ENCODE results near the gene ZBTB16.

The ZBTB16 gene

GRCh38 chr11:114174712-114175495 is 115.4 kb downstream of the ZBTB16 start:
- in situ Hi-C loops (cut with MboI; ENCODE audit: low sequenced_read_pairs), result no loop called here

GRCh38 chr11:114175706-114176105 is 116.2 kb downstream of the ZBTB16 start:
- in situ Hi-C loops (cut with MboI; ENCODE audit: low sequenced_read_pairs), result no loop called here

GRCh38 chr11:114176321-114176720 is 116.8 kb downstream of the ZBTB16 start:
- in situ Hi-C loops (cut with MboI; ENCODE audit: low sequenced_read_pairs), result no loop called here

- in situ Hi-C loops (cut with MboI; ENCODE audit: low sequenced_read_pairs), result no loop called here
Observed at GRCh38 chr11:114178656-114179055, 119.1 kb downstream of the ZBTB16 start.

GRCh38 chr11:114179234-114179941 is 119.9 kb downstream of the ZBTB16 start:
- in situ Hi-C loops (cut with MboI; ENCODE audit: low sequenced_read_pairs), result no loop called here

GRCh38 chr11:114180301-114181055 is 121.0 kb downstream of the ZBTB16 start:
- in situ Hi-C loops (cut with MboI; ENCODE audit: low sequenced_read_pairs), result no loop called here

GRCh38 chr11:114181195-114181594 is 121.7 kb downstream of the ZBTB16 start:
- in situ Hi-C loops (cut with MboI; ENCODE audit: low sequenced_read_pairs), result no loop called here

GRCh38 chr11:114181752-114182151 is 122.2 kb downstream of the ZBTB16 start:
- in situ Hi-C loops (cut with MboI; ENCODE audit: low sequenced_read_pairs), result no loop called here

- in situ Hi-C loops (cut with MboI; ENCODE audit: low sequenced_read_pairs), result no loop called here
Observed at GRCh38 chr11:114182471-114183043, 123.0 kb downstream of the ZBTB16 start.

GRCh38 chr11:114183044-114183511 is 123.6 kb downstream of the ZBTB16 start:
- in situ Hi-C loops (cut with MboI; ENCODE audit: low sequenced_read_pairs), result no loop called here

GRCh38 chr11:114185436-114185835 is 125.9 kb downstream of the ZBTB16 start:
- in situ Hi-C loops (cut with MboI; ENCODE audit: low sequenced_read_pairs), result no loop called here

- in situ Hi-C loops (cut with MboI; ENCODE audit: low sequenced_read_pairs), result no loop called here
Observed at GRCh38 chr11:114187173-114187572, 127.7 kb downstream of the ZBTB16 start.

GRCh38 chr11:114188851-114189570 is 129.5 kb downstream of the ZBTB16 start:
- in situ Hi-C loops (cut with MboI; ENCODE audit: low sequenced_read_pairs), result no loop called here

- in situ Hi-C loops (cut with MboI; ENCODE audit: low sequenced_read_pairs), result no loop called here
Observed at GRCh38 chr11:114190630-114191029, 131.1 kb downstream of the ZBTB16 start.

GRCh38 chr11:114191893-114192292 is 132.4 kb downstream of the ZBTB16 start:
- in situ Hi-C loops (cut with MboI; ENCODE audit: low sequenced_read_pairs), result no loop called here

- in situ Hi-C loops (cut with MboI; ENCODE audit: low sequenced_read_pairs), result no loop called here
Observed at GRCh38 chr11:114192841-114193389, 133.4 kb downstream of the ZBTB16 start.

- in situ Hi-C loops (cut with MboI; ENCODE audit: low sequenced_read_pairs), result no loop called here
Observed at GRCh38 chr11:114193730-114194679, 134.5 kb downstream of the ZBTB16 start.

GRCh38 chr11:114194702-114195101 is 135.2 kb downstream of the ZBTB16 start:
- in situ Hi-C loops (cut with MboI; ENCODE audit: low sequenced_read_pairs), result no loop called here

GRCh38 chr11:114195151-114195550 is 135.6 kb downstream of the ZBTB16 start:
- in situ Hi-C loops (cut with MboI; ENCODE audit: low sequenced_read_pairs), result no loop called here
